Measurements from ENCODE around the gene KDM5B.

DNA sequence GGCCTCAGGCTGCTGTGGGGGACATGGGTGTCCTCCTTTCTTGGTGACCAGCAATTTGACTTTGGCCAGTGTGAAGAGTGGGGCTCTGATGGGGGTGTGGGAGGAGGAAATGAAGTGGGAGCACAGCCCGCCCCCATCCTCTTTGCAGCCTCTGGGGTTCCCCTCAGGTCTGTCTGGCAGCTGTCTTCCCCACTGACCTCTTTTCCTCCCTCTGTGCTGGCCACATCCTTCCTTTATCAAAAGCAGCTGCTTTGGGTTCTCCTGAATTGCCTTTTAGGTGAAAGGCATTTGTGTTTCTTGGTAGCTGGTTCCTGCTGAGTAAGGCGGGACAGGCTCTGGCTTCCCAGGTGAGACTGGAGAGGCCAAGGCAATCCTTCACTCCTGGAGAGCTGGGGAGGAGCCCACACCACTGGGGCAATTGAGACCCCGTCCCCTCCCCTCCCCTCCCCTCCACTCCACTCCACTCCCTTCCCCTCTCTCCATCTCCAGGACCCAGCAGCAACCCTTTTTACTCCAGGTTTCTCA lies 27.4 kb upstream of the KDM5B start:
- TF ChIP-seq, protein P1, sequence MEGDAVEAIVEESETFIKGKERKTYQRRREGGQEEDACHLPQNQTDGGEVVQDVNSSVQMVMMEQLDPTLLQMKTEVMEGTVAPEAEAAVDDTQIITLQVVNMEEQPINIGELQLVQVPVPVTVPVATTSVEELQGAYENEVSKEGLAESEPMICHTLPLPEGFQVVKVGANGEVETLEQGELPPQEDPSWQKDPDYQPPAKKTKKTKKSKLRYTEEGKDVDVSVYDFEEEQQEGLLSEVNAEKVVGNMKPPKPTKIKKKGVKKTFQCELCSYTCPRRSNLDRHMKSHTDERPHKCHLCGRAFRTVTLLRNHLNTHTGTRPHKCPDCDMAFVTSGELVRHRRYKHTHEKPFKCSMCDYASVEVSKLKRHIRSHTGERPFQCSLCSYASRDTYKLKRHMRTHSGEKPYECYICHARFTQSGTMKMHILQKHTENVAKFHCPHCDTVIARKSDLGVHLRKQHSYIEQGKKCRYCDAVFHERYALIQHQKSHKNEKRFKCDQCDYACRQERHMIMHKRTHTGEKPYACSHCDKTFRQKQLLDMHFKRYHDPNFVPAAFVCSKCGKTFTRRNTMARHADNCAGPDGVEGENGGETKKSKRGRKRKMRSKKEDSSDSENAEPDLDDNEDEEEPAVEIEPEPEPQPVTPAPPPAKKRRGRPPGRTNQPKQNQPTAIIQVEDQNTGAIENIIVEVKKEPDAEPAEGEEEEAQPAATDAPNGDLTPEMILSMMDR (IDR thresholded peaks at IDR 0.05), result no peak
- TF ChIP-seq POLR2A (IDR thresholded peaks at IDR 0.05), result no peak

Measured in prostate gland (tissue), 2 donors.